Chondrocyte (in vitro differentiated cells): ENCODE data around the gene TULP4. TPM values are rescaled to one million over a fixed set of nuclear protein-coding genes. Genes with fewer than 3 reads are reported as not detected.

ENCODE experiments used
- DNase-seq: peaks from one replicate; pipeline ENCODE4 v3.0.0; 2021; ENCODE audit warnings: mixed read lengths, low spot score
- H3K27ac Mint-ChIP-seq: one replicate; pipeline ENCODE4 v1.8.0; 2021; ENCODE audit warnings: mild to moderate bottlenecking, moderate library complexity, mixed read lengths; ENCODE audit not compliant: unreplicated experiment
- H3K27me3 Mint-ChIP-seq: 2 replicates; pipeline ENCODE4 v1.8.0; 2021; ENCODE audit warnings: low read depth, mixed read lengths
- H3K36me3 Mint-ChIP-seq: 2 replicates; pipeline ENCODE4 v1.8.0; 2021; ENCODE audit warnings: low read depth, mixed read lengths
- H3K4me1 Mint-ChIP-seq: 2 replicates; pipeline ENCODE4 v1.8.0; 2021; ENCODE audit warnings: low read depth, mild to moderate bottlenecking, mixed read lengths
- H3K4me3 Mint-ChIP-seq: one replicate; pipeline ENCODE4 v1.8.0; 2021; ENCODE audit warnings: mild to moderate bottlenecking, moderate library complexity, mixed read lengths; ENCODE audit not compliant: unreplicated experiment
- H3K9me3 Mint-ChIP-seq: 2 replicates; pipeline ENCODE4 v1.8.0; 2021; ENCODE audit warnings: low read depth, mixed read lengths
- CTCF ChIP-seq: fragments of 200-600 bp; sonication (generic); IDR thresholded peaks from 2 replicates; pipeline ENCODE4 v1.5.0; 2021; ENCODE audit warnings: antibody characterized with exemption, mild to moderate bottlenecking, moderate library complexity
- total RNA-seq: library from RNA; stranded (reverse); gene quantifications from 3 replicates; pipeline ENCODE4 v1.2.1, GENCODE V29; 2021

TULP4 gene
- total RNA-seq, 1 donor from 2014 or later, result 97.7 TPM

GRCh38 chr6:158437571-158437970 lies 125.3 kb downstream of the TULP4 start:
- Mint-ChIP-seq H3K4me3 (no peak overlapping the region), H3K27ac (no peak overlapping the region), H3K36me3 (peaks cover 8% of the 10 kb centered on the region), H3K27me3 (no peaks in the 10 kb centered on the region), H3K9me3 (no peaks in the 10 kb centered on the region), H3K4me1 (peaks cover 4% of the 10 kb centered on the region)
- no peak for DNase-seq
- no peak for TF ChIP-seq CTCF

- DNase-seq, result no peak
- Mint-ChIP-seq H3K27me3 (no peaks in the 10 kb centered on the region), H3K4me3 (no peak overlapping the region), H3K9me3 (no peaks in the 10 kb centered on the region), H3K36me3 (peaks cover 8% of the 10 kb centered on the region), H3K4me1 (peaks cover 4% of the 10 kb centered on the region), H3K27ac (no peak overlapping the region)
- no peak for TF ChIP-seq CTCF
Measured at GRCh38 chr6:158438226-158438625, 126.0 kb downstream of the TULP4 start.

- no peak overlapping the region for H3K4me3 Mint-ChIP-seq
- no peak for DNase-seq
- H3K4me1 Mint-ChIP-seq, result peaks cover 4% of the 10 kb centered on the region
- H3K36me3 Mint-ChIP-seq, result peaks cover 10% of the 10 kb centered on the region
- no peaks in the 10 kb centered on the region for H3K27me3 Mint-ChIP-seq
- TF ChIP-seq CTCF, result no peak
- no peaks in the 10 kb centered on the region for H3K9me3 Mint-ChIP-seq
- H3K27ac Mint-ChIP-seq, result no peak overlapping the region
Measured at GRCh38 chr6:158439255-158439654, 127.0 kb downstream of the TULP4 start.

- DNase-seq, result no peak
- H3K4me3 Mint-ChIP-seq, result no peak overlapping the region
- TF ChIP-seq CTCF, result no peak
- peak overlapping the region; percentile 55 for H3K27ac Mint-ChIP-seq
- peaks cover 7% of the 10 kb centered on the region for H3K36me3 Mint-ChIP-seq
- no peaks in the 10 kb centered on the region for H3K9me3 Mint-ChIP-seq
- peaks cover 4% of the 10 kb centered on the region for H3K4me1 Mint-ChIP-seq
- H3K27me3 Mint-ChIP-seq, result no peaks in the 10 kb centered on the region
Measured at GRCh38 chr6:158441716-158442215, 129.5 kb downstream of the TULP4 start.

- H3K9me3 Mint-ChIP-seq, result no peaks in the 10 kb centered on the region
- no peak for DNase-seq
- H3K27me3 Mint-ChIP-seq, result no peaks in the 10 kb centered on the region
- H3K36me3 Mint-ChIP-seq, result peaks cover 7% of the 10 kb centered on the region
- no peak overlapping the region for H3K27ac Mint-ChIP-seq
- TF ChIP-seq CTCF, result no peak
- H3K4me1 Mint-ChIP-seq, result peaks cover 4% of the 10 kb centered on the region
- H3K4me3 Mint-ChIP-seq, result no peak overlapping the region
Measured at GRCh38 chr6:158442306-158442705, 130.0 kb downstream of the TULP4 start.
